GM12878 (cell line): Measurements from ENCODE around the gene KHNYN. TPM values are rescaled to one million over a fixed set of nuclear protein-coding genes. Genes with fewer than 3 reads are reported as not detected.

Source experiments
- CHD2 ChIP-seq: IDR thresholded peaks from 2 replicates; pipeline ENCODE4 v1.6.1; 2011; ENCODE audit warnings: low read depth, low read length, improper control_type of control experiment, borderline replicate concordance
- CUX1 ChIP-seq: IDR thresholded peaks from 2 replicates; pipeline ENCODE4 v1.6.1; 2012; ENCODE audit warnings: improper control_type of control experiment, low read depth, low read length; ENCODE audit not compliant: insufficient replicate concordance
- FOS ChIP-seq: IDR thresholded peaks from 3 replicates; pipeline ENCODE4 v1.6.1; 2011; ENCODE audit warnings: borderline replicate concordance; ENCODE audit not compliant: insufficient read length; ENCODE audit errors: extremely low read depth
- HDAC6 ChIP-seq: fragments of 200-600 bp; sonication (generic); IDR thresholded peaks from one replicate; pipeline ENCODE4 v1.8.0; 2017; ENCODE audit warnings: antibody characterized with exemption; ENCODE audit not compliant: unreplicated experiment
- JUND ChIP-seq: IDR thresholded peaks from 2 replicates; pipeline ENCODE4 v1.6.1; 2012; ENCODE audit warnings: low read depth, mild to moderate bottlenecking, low read length, improper control_type of control experiment, moderate library complexity
- MEF2B ChIP-seq: fragments of 450-650 bp; IDR thresholded peaks from 2 replicates; pipeline ENCODE4 v1.6.1; 2018; ENCODE audit warnings: mild to moderate bottlenecking, moderate library complexity; ENCODE audit not compliant: partially characterized antibody, poor library complexity, severe bottlenecking
- MXI1 ChIP-seq: fragments of 150-350 bp; IDR thresholded peaks from 2 replicates; pipeline ENCODE4 v1.6.1; 2011; ENCODE audit warnings: low read depth, mild to moderate bottlenecking, inconsistent platforms, low read length, improper control_type of control experiment
- NBN ChIP-seq: fragments of 450-650 bp; IDR thresholded peaks from 2 replicates; pipeline ENCODE4 v1.6.1; 2016
- NKRF ChIP-seq: fragments of 450-650 bp; conservative IDR thresholded peaks from 2 replicates; pipeline ENCODE4 v1.6.1; 2017; ENCODE audit warnings: mild to moderate bottlenecking, moderate library complexity
- NR2C2 ChIP-seq: IDR thresholded peaks from 2 replicates; pipeline ENCODE4 v1.6.1; 2011; ENCODE audit warnings: borderline replicate concordance, low read depth; ENCODE audit not compliant: control insufficient read depth, insufficient read length
- SREBF1 ChIP-seq: IDR thresholded peaks from 2 replicates; pipeline ENCODE4 v1.6.1; 2012; ENCODE audit warnings: mild to moderate bottlenecking, low read length
- SREBF2 ChIP-seq: IDR thresholded peaks from 2 replicates; pipeline ENCODE4 v1.6.1; 2012; ENCODE audit warnings: mild to moderate bottlenecking, low read length
- ZNF384 ChIP-seq: IDR thresholded peaks from 2 replicates; pipeline ENCODE4 v1.6.1; 2012; ENCODE audit warnings: low read depth, mild to moderate bottlenecking, low read length, improper control_type of control experiment, borderline replicate concordance
- polyA plus RNA-seq, 11 experiments: library from polyadenylated mRNA; depleted of rRNA in 4 of 11; unstranded in 6 of 11; stranded (reverse) in 5 of 11; fragments of >200 nt; fragmentation: Nextera tagmentation in 4 of 11; fragmentation: Illumina TruSeq in 1 of 11; extraction: Ambion mirVana in 4 of 11; extraction: Trizol in 1 of 11; gene quantifications; 1 replicate in 1 of 11; 2 replicates in 10 of 11; pipeline versions ENCODE4 v1.2.1 to v1.2.3, GENCODE V29; 2011 to 2016; ENCODE audit warnings: inconsistent platforms in 2 of 11, missing spikeins in 2 of 11, low read depth in 1 of 11
- total RNA-seq, 4 experiments: library from RNA; depleted of rRNA in 3 of 4; stranded (reverse); fragments of >200 nt in 3 of 4; fragmentation: Illumina TruSeq in 1 of 4; extraction: Trizol in 1 of 4; gene quantifications; 2 replicates each; pipeline versions ENCODE4 v1.2.1 to v1.2.3, GENCODE V29; 2013 to 2021

The KHNYN gene
- total and polyA plus RNA-seq, 10 of the 15 experiments (the other 5 are each of a cell fraction or from before 2014, with no cell fraction given): 1.4 to 34.7 (median 21.5) TPM

- no peak for TF ChIP-seq CUX1
- no peak for TF ChIP-seq HDAC6
- no peak for TF ChIP-seq NR2C2
- TF ChIP-seq NKRF: no peak
- no peak for TF ChIP-seq CHD2
- no peak for TF ChIP-seq NBN
- no peak for TF ChIP-seq ZNF384
- no peak for TF ChIP-seq FOS
- TF ChIP-seq MXI1: no peak
- TF ChIP-seq SREBF1: no peak
- no peak for TF ChIP-seq SREBF2
- TF ChIP-seq JUND: no peak
- no peak for TF ChIP-seq MEF2B
Measured at GRCh38 chr14:24381363-24382063, 48.2 kb upstream of the KHNYN start (continued).
